Activated naive CD4-positive, alpha-beta T cell treated with anti-CD3 and anti-CD28 coated beads, Interleukin-2, amount 10 ng/mL, durations not matched to agents 7 days and 5 days (primary cell): ENCODE measurements around the gene APC2.
"Not testable (repeated sequence)": the region's sequence is repeated elsewhere in the genome, so short reads cannot be mapped to it uniquely, and the experiment has no call there.

Experiments
- CTCF ChIA-PET: fragments of 350-600 bp; sonication (Branson Sonifier 250); formaldehyde crosslinking; loops from one replicate; lab custom pipeline; 2021; ENCODE audit warnings: antibody characterized with exemption; lab: Charles Lee
- DNase-seq: peaks from one replicate; pipeline ENCODE4 v3.0.0-alpha.2; 2020
- H3K27ac Mint-ChIP-seq: one replicate; pipeline ENCODE4 v1.8.0; 2021; ENCODE audit warnings: mild to moderate bottlenecking, moderate library complexity, mixed read lengths
- H3K27me3 Mint-ChIP-seq: one replicate; pipeline ENCODE4 v1.8.0; 2021; ENCODE audit warnings: mild to moderate bottlenecking, mixed read lengths
- H3K36me3 Mint-ChIP-seq: one replicate; pipeline ENCODE4 v1.8.0; 2021; ENCODE audit warnings: mixed read lengths
- H3K4me1 Mint-ChIP-seq: one replicate; pipeline ENCODE4 v1.8.0; 2021; ENCODE audit warnings: mixed read lengths
- H3K4me3 Mint-ChIP-seq: one replicate; pipeline ENCODE4 v1.8.0; 2021; ENCODE audit warnings: mild to moderate bottlenecking, moderate library complexity, mixed read lengths
- H3K9me3 Mint-ChIP-seq: one replicate; pipeline ENCODE4 v1.8.0; 2021; ENCODE audit warnings: mixed read lengths

APC2 gene

DNA sequence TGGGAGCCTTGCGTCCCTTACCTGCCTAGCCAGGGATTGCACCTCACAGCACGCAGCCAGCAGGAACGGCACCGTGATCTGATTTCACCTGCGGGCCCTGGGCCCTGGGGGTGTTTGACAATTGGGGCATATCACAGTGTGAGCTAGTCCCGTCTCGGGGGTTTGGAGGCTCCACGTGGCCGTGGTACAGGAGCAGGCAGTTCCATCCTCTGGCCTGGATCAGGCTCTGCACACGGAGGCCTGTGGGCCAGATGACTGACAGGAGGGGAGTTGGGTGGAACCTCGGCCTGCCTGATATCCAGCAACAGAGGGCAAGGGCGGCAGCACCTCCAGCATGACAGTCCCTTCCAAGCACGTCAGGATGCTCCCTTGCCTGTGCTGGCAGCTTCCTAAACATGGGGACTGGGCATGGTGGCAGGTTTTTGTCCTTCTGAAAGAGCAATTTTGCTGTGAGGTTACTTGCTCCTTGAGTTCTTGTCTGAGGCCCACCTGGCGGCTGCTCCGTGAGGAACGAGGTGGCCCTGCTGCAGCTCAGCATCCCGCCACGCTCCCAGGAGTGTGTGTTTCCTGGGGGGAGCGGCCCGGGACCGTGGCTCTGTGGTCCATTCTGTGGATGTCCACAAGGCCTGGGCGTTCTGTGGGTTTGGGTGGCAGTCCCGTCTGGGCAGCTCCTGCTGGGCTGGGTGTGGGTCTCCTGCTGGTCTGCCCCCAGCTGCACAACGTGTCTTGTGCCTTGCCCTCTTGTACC lies 18.0 kb upstream of the APC2 start:
- Mint-ChIP-seq H3K27me3 (no peaks in the 10 kb centered on the region), H3K27ac (no peak overlapping the region), H3K36me3 (peaks cover 17% of the 10 kb centered on the region), H3K4me1 (no peaks in the 10 kb centered on the region), H3K9me3 (no peaks in the 10 kb centered on the region), H3K4me3 (no peak overlapping the region)
- CTCF ChIA-PET, result no interaction called here
- DNase-seq, result no peak

DNA sequence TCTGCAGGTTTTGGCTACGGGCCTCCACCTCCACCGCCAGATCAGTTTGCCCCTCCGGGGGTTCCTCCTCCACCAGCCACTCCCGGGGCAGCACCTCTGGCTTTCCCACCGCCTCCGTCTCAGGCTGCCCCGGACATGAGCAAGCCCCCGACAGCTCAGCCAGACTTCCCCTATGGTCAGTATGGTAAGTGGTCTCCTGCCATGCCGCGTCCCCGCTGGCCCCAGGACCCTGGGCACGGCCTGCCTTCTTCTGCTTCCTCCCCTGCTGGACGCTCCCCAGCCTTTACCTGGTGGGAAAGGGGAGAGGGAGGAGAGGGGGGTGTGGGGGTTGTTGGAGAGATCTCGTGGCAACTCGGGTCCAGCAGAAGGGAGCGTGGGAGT lies 17.4 kb upstream of the APC2 start:
- Mint-ChIP-seq H3K27me3 (no peaks in the 10 kb centered on the region), H3K4me3 (no peak overlapping the region), H3K4me1 (no peaks in the 10 kb centered on the region), H3K36me3 (peaks cover 17% of the 10 kb centered on the region), H3K27ac (no peak overlapping the region), H3K9me3 (no peaks in the 10 kb centered on the region)
- CTCF ChIA-PET, result no interaction called here
- no peak for DNase-seq

DNA sequence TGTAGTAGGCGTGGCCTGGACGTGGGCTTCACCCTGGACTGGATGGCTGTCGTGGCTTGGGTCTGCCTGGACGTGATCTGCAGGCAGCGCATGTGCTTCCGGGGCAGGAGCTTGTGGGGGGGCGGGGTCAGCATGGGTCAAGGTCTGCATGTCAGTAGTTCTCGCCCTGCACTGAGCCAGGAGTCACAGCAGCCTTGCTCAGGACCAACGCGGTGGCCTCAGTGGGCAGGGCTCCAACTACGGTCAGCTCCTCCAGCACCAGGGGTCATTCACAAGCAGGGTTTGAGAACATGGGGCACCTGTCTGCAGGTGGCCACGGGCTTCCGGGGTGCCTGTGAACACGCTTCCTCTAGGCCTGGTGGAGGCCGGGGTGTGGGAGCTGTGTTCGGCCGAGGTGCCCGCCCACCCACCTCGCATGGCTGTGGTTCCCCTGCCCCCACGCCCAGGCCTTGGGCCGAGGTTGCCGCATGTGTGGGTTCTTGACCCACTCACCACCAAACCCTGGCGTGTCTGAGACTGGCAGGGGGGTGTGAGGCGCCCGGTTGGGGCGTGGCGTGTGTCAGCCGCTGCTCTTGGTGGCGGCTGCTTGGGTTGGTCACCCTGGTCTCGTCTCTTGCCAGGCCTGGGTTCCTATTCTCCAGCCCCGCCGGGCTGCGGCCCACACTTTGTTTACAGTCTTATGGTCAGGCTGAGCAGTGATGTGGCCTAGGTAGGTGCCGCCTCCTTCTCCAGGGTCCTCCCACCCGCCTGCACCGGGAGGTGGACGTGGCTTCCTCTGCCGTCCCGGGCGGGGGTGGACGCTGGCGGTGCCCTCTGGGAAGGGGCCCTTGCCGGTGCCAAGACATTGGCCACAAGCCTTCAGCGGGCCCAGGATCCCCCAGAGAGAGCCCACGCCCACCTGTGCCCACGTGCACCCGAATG lies 16.5 kb upstream of the APC2 start:
- Mint-ChIP-seq H3K4me1 (peaks cover 7% of the 10 kb centered on the region), H3K27ac (no peak overlapping the region), H3K27me3 (peaks cover 4% of the 10 kb centered on the region), H3K4me3 (no peak overlapping the region), H3K9me3 (no peaks in the 10 kb centered on the region), H3K36me3 (peaks cover 20% of the 10 kb centered on the region)
- CTCF ChIA-PET, result no interaction called here
- DNase-seq, result no peak

DNA sequence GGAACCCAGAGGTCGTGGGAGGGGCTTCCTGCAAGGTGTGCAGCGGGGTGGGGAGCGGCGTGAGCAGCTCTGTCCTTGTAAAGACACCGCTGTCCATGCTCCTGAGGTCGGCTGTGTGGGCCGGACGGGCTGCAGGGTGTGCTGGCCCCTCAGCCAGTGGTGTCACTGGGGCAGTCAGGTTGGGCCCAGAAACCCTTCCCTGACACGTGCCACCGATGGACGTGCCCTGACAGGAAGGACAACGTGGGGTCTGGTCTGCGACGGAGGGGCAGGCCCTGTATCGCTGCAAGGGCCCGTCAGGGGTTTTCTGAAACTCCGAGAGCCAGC lies 15.9 kb upstream of the APC2 start:
- CTCF ChIA-PET, result no interaction called here
- no peak overlapping the region for H3K4me3 Mint-ChIP-seq
- peaks cover 5% of the 10 kb centered on the region for H3K27me3 Mint-ChIP-seq
- no peak overlapping the region for H3K27ac Mint-ChIP-seq
- H3K36me3 Mint-ChIP-seq, result peaks cover 20% of the 10 kb centered on the region
- no peak for DNase-seq
- no peaks in the 10 kb centered on the region for H3K9me3 Mint-ChIP-seq
- H3K4me1 Mint-ChIP-seq, result peaks cover 7% of the 10 kb centered on the region

DNA sequence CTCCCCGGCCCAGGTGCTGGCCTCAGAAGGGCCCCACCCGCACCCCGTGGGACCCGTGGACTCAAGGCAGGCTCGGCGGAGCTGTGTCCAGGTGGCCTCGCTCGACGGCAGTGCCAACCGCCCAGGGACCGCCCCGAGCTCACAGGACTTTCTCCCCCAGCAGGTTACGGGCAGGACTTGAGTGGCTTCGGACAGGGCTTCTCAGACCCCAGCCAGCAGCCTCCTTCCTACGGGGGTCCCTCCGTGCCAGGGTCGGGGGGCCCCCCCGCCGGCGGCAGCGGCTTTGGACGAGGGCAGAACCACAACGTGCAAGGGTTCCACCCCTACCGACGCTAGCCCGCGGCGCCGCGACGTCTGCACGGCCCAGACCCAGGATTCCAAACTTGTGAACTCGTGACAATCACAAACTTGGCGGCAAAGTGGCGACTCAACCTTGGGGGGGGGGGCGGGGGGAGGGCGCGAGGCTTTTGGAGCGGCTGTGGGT lies 15.3 kb upstream of the APC2 start:
- no peak for DNase-seq
- Mint-ChIP-seq H3K9me3 (no peaks in the 10 kb centered on the region), H3K36me3 (peaks cover 24% of the 10 kb centered on the region), H3K4me3 (no peak overlapping the region), H3K27me3 (peaks cover 5% of the 10 kb centered on the region), H3K4me1 (peaks cover 9% of the 10 kb centered on the region), H3K27ac (no peak overlapping the region)
- CTCF ChIA-PET, result no interaction called here

DNA sequence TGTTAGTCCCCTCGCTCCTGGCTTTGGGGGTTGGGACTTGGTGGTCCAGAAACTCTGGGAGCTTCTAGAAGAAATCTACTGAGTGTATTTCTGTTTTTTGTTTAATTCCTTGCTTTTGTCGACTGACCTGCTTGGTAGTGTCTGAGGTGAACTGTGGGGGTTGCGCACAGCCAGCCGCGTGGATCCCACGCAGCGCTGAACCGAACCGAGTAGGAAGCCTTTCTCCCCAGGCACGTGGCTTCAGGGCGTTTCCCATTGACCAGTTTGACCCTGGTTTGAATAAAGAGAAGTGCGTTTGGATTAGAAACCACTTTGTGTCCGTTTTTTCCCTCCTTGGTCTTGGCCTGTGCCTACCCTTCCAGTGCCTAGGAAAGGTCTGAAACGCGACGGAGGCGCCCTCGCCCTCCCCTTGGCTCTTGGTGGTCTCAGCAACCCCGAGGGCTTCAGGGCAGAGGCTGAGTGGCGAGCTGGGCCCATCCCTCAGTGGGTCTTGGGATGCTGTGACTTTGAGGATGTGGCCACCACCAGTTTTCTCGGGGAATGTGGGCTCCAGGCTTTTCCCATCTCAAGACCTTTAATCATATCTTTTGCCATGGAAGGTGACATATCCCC lies 14.4 kb upstream of the APC2 start:
- H3K4me1 Mint-ChIP-seq, result peaks cover 17% of the 10 kb centered on the region
- H3K27ac Mint-ChIP-seq, result peak overlapping the region; percentile 69
- no peak for DNase-seq
- peaks cover 5% of the 10 kb centered on the region for H3K27me3 Mint-ChIP-seq
- CTCF ChIA-PET, result interaction anchor here (0.6 kb wide), 1 partner anchor 59 kb away, joined by 3 read pairs; no protein-coding TSS in a partner anchor
- no peaks in the 10 kb centered on the region for H3K9me3 Mint-ChIP-seq
- peaks cover 28% of the 10 kb centered on the region for H3K36me3 Mint-ChIP-seq
- H3K4me3 Mint-ChIP-seq, result no peak overlapping the region

DNA sequence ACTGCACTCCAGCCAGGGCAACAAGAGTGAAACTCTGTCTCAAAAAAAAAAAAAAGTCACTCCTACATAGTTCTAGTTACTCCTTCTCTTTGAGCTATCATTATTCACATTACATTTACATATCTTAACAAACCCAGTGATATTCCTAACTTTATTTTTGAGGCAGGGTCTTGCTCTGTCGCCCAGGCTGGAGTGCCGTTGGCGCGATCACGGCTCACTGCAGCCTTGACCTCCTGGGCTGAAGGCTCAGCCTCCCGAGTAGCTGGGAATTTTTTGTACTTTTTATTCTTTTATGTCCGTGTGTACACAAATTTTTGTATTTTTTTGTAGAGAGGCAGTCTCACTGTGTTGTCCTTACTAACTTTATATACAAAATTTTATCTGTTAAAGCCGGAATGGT lies 12.3 kb upstream of the APC2 start:
- peaks cover 40% of the 10 kb centered on the region for H3K36me3 Mint-ChIP-seq
- peaks cover 5% of the 10 kb centered on the region for H3K27me3 Mint-ChIP-seq
- CTCF ChIA-PET, result interaction anchor here (0.6 to 1.2 kb wide), 4 partner anchors 20 to 395 kb away, joined by 3 to 4 read pairs (median 4); no protein-coding TSS in a partner anchor
- H3K4me1 Mint-ChIP-seq, result peaks cover 29% of the 10 kb centered on the region
- H3K27ac Mint-ChIP-seq, result peak overlapping the region; percentile 99
- peak overlapping the region; percentile 97 for H3K4me3 Mint-ChIP-seq
- no peak for DNase-seq
- no peaks in the 10 kb centered on the region for H3K9me3 Mint-ChIP-seq

DNA sequence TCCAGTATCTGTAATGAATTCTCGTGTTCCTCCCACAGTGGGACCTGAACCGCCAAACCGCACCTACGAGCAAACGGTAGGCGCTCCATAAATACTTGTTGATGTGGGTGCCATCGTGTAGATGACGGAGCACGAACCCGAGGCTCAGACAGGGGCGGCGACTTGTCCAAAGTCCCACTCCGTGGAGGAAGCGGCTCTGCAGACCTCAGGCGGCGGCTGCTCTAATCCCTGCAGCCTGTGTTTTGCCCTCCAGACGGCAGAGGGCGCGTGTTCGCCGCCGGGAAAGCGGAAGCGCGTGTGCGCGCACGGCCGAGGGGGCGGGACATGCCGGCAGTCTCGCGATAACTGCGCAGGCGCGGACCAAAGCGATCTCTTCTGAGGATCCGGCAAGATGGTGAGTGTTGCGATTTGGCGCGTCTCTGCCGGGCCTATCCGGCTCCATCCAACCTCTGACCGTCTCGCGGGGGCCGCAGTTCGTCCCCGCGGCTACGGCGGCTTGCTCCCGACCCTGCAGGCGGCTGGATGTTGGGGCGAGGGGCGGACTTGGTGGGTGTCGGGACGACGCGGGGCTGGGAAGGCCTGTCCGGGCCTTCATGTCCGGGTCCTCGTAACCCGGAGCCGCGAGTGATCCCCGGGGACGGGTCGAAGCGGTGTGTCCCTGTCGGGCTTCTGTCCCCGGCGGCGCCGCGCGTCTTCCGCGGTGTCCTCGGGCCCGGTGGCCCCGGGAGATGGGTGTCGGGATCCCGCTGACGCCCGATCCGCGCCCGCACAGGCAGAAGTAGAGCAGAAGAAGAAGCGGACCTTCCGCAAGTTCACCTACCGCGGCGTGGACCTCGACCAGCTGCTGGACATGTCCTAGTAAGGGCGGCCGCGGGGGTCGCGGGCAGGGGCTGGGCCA lies 11.6 kb upstream of the APC2 start, which contains the start of gene RPS15:
Gene RPS15, plus strand, starts transcription at position 362 of the 898 bp plus-strand sequence. Its CDS starts 30 bp downstream, at position 392.
- H3K4me3 Mint-ChIP-seq, result peak within 1 kb of the TSS; percentile 97
- H3K27me3 Mint-ChIP-seq, result peaks cover 5% of the 10 kb centered on the region
- peaks cover 44% of the 10 kb centered on the region for H3K36me3 Mint-ChIP-seq
- peaks cover 31% of the 10 kb centered on the region for H3K4me1 Mint-ChIP-seq
- CTCF ChIA-PET, result interaction anchor here (0.6 to 1.2 kb wide), 3 partner anchors 21 to 330 kb away, joined by 3 to 4 read pairs (median 4); no protein-coding TSS in a partner anchor
- peak; percentile 96 for DNase-seq
- no peaks in the 10 kb centered on the region for H3K9me3 Mint-ChIP-seq
- H3K27ac Mint-ChIP-seq, result peak within 1 kb of the TSS; percentile 99

DNA sequence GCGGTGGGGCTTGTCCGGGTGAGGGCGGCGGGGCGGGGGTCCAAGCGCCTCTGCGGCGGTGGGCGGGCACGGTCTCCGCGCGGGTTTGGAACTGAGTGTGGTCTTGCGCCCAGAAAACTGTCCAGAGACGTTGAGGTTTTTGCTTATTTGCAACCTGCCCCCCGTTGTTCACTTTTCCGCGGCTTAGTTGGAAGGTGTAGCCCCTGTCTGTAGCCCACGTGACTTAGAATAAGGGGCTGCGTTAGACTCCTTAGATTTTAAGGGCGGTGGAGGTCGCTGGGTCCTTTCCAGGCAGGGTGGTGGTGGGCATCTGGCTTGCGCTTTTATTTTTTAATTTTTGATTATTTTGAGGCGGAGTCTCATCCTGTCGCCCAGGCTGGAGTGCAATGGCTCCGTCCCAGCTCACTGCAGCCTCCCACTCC lies 11.0 kb upstream of the APC2 start:
- CTCF ChIA-PET, result interaction anchor here (0.7 kb wide), 1 partner anchor 251 kb away, joined by 3 read pairs; no protein-coding TSS in a partner anchor
- Mint-ChIP-seq H3K27me3 (peaks cover 5% of the 10 kb centered on the region), H3K4me3 (peak overlapping the region; percentile 97), H3K36me3 (peaks cover 44% of the 10 kb centered on the region), H3K27ac (peak overlapping the region; percentile 99), H3K9me3 (no peaks in the 10 kb centered on the region), H3K4me1 (peaks cover 32% of the 10 kb centered on the region)
- DNase-seq, result no peak

DNA sequence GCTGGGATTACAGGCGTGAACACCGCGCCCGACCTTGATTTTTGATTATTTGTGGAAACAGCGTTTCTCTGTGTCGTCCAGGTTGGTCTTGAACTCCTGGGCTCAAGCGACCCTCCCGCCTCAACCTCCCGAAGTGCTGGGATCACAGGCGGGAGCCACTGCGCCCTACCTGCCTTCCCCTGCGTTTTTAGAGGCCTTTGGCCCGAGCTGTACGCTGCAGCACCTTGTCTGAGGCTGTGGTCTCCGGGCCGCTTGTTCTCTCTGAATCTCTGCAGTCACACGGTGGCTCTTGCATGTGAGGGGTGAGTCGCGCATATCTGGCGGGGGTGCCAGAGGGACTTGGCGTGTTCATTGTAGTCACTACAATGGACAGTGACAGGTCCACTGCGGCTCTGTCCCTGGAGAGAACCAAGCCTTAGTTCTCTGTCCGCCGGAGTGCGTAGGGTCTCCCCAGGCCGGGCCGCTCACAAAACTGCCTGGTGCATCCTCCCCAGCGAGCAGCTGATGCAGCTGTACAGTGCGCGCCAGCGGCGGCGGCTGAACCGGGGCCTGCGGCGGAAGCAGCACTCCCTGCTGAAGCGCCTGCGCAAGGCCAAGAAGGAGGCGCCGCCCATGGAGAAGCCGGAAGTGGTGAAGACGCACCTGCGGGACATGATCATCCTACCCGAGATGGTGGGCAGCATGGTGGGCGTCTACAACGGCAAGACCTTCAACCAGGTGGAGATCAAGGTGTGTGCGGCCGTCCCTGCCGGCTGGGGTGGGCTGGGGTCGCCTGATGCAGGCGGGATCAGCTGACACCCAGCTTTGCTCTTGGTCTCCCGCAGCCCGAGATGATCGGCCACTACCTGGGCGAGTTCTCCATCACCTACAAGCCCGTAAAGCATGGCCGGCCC lies 10.2 kb upstream of the APC2 start:
- CTCF ChIA-PET, result interaction anchor here (0.7 to 1.0 kb wide), 2 partner anchors 16 to 250 kb away, joined by 3 read pairs; no protein-coding TSS in a partner anchor
- H3K4me1 Mint-ChIP-seq, result peaks cover 39% of the 10 kb centered on the region
- peak overlapping the region; percentile 75 for H3K27ac Mint-ChIP-seq
- DNase-seq, H3K9me3 Mint-ChIP-seq, H3K27me3 Mint-ChIP-seq: not testable (repeated sequence)
- peak overlapping the region; percentile 97 for H3K4me3 Mint-ChIP-seq
- peaks cover 44% of the 10 kb centered on the region for H3K36me3 Mint-ChIP-seq

DNA sequence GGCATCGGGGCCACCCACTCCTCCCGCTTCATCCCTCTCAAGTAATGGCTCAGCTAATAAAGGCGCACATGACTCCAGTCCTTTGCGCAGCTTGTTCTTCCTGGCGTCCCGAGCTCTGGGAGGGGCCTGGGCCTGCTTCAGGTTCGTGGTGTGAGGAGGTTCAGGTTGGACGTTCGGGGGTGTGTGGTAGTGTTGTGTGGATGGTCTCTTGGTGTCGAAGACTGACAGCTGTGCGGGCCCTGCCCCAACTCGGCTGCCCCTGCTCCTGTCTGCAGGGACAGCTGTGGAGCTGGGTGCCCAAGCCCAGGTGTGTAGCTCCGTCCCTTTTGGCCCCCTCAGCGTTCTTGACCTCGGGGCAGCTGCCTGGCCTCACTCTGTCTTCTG lies 9.5 kb upstream of the APC2 start:
- H3K4me1 Mint-ChIP-seq, result peaks cover 45% of the 10 kb centered on the region
- H3K36me3 Mint-ChIP-seq, result peaks cover 41% of the 10 kb centered on the region
- CTCF ChIA-PET, result interaction anchor here (1.0 kb wide), 1 partner anchor 15 kb away, joined by 3 read pairs; no protein-coding TSS in a partner anchor
- H3K27ac Mint-ChIP-seq, result no peak overlapping the region
- peaks cover 16% of the 10 kb centered on the region for H3K27me3 Mint-ChIP-seq
- peak overlapping the region; percentile 97 for H3K4me3 Mint-ChIP-seq
- DNase-seq, result no peak
- no peaks in the 10 kb centered on the region for H3K9me3 Mint-ChIP-seq

DNA sequence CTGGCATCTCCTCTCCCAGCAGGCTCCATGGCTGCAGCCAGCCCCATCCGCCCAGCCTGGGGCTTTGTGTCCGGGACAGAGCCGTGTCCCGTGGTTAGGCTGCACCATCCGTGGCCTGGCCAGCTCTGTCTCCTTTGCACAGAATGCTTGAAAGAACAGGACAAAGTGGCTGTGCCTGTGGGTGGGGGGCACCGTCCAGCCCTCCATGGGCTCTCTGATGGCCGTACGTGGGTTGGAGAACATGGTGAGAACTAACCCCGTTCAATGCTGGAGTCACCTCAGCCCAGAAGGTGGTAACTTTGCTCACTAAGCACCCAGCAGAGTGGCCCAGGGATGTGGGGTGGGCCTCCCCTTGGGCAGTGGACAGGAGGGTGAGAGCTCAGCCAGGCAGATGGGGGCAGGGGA lies 8.9 kb upstream of the APC2 start:
- Mint-ChIP-seq H3K4me3 (peak overlapping the region; percentile 97), H3K27me3 (peaks cover 21% of the 10 kb centered on the region), H3K36me3 (peaks cover 37% of the 10 kb centered on the region), H3K27ac (peak overlapping the region; percentile 54), H3K9me3 (no peaks in the 10 kb centered on the region), H3K4me1 (peaks cover 47% of the 10 kb centered on the region)
- CTCF ChIA-PET, result interaction anchor here (1.0 kb wide), 1 partner anchor 14 kb away, joined by 3 read pairs; no protein-coding TSS in a partner anchor
- DNase-seq, result no peak
